PC-3 (cell line): ENCODE measurements around the gene ENTPD1. TPM values are rescaled to one million over a fixed set of nuclear protein-coding genes. Genes with fewer than 3 reads are reported as not detected.
"Not testable (repeated sequence)": the region's sequence is repeated elsewhere in the genome, so short reads cannot be mapped to it uniquely, and the experiment has no call there.

Experiments used
- ATAC-seq: fragments of 200-7000 bp; cut with Tn5 transposase; 2 replicates; pipeline ENCODE4 v1.9.1; 2020; ENCODE audit warnings: mild to moderate bottlenecking, moderate library complexity
- BruUV-seq: library from RNA; stranded (reverse); fragments of 400-500 nt; replicated peaks from 2 replicates; lab custom pipeline; 2021; lab: Mats Ljungman, UMichigan
- CTCF ChIA-PET: fragments of 300-600 bp; sonication (Branson Sonifier 250); formaldehyde crosslinking; loops from one replicate; lab custom pipeline; 2022; ENCODE audit warnings: antibody characterized with exemption; lab: Charles Lee
- POLR2A ChIA-PET: fragments of 300-600 bp; sonication (Branson Sonifier 250); formaldehyde crosslinking; loops from one replicate; lab custom pipeline; 2022; ENCODE audit warnings: antibody characterized with exemption; ENCODE audit not compliant: unreplicated experiment; lab: Charles Lee
- DNase-seq: peaks from one replicate; pipeline ENCODE4 v3.0.0-alpha.2; 2015
- H2AFZ ChIP-seq: fragments of 300-600 bp; sonication (generic); 2 replicates; pipeline ENCODE4 v1.6.0; 2016; ENCODE audit warnings: antibody characterized with exemption, low read length
- H3F3A ChIP-seq: fragments of 300-600 bp; sonication (generic); one replicate; pipeline ENCODE4 v1.6.0; 2017; ENCODE audit warnings: antibody characterized with exemption, low read length, control low read depth, mild to moderate bottlenecking; ENCODE audit not compliant: unreplicated experiment
- H3K27ac ChIP-seq: fragments of 300-600 bp; sonication (generic); 2 replicates; pipeline ENCODE4 v1.5.1; 2016; ENCODE audit warnings: mild to moderate bottlenecking, low read length
- H3K27me3 ChIP-seq: fragments of 300-600 bp; sonication (generic); 2 replicates; pipeline ENCODE4 v1.6.1; 2016; ENCODE audit warnings: low read length, mixed read lengths
- H3K36me3 ChIP-seq: fragments of 300-600 bp; sonication (generic); 2 replicates; pipeline ENCODE4 v1.6.1; 2016; ENCODE audit warnings: low read depth, mixed run types, low read length, mixed read lengths
- H3K4me1 ChIP-seq: fragments of 300-600 bp; sonication (generic); 2 replicates; pipeline ENCODE4 v1.5.1; 2016; ENCODE audit warnings: low read length; ENCODE audit not compliant: insufficient read depth
- H3K4me2 ChIP-seq: fragments of 300-600 bp; sonication (generic); 2 replicates; pipeline ENCODE4 v1.6.0; 2016; ENCODE audit warnings: low read length
- H3K4me3 ChIP-seq: fragments of 300-600 bp; sonication (generic); 2 replicates; pipeline ENCODE4 v1.5.1; 2016; ENCODE audit warnings: mild to moderate bottlenecking, low read length, mixed read lengths
- H3K79me2 ChIP-seq: fragments of 300-600 bp; sonication (generic); 2 replicates; pipeline ENCODE4 v1.6.1; 2017; ENCODE audit warnings: low read length, mixed read lengths
- H3K9ac ChIP-seq: fragments of 300-600 bp; sonication (generic); 2 replicates; pipeline ENCODE4 v1.6.0; 2016; ENCODE audit warnings: mild to moderate bottlenecking, low read length
- H3K9me2 ChIP-seq: fragments of 300-600 bp; sonication (generic); replicated peaks from 2 replicates; pipeline ENCODE4 v1.6.1; 2016; ENCODE audit warnings: mixed run types, low read length, mixed read lengths
- H3K9me3 ChIP-seq: fragments of 300-600 bp; sonication (generic); 2 replicates; pipeline ENCODE4 v1.6.1; 2016; ENCODE audit warnings: low read length, mixed read lengths
- H4K20me1 ChIP-seq: fragments of 300-600 bp; sonication (generic); 2 replicates; pipeline ENCODE4 v1.6.1; 2016; ENCODE audit warnings: low read length, mixed read lengths
- EZH2 ChIP-seq: fragments of 300-600 bp; sonication (generic); IDR thresholded peaks from one replicate; pipeline ENCODE4 v1.6.1; 2017; ENCODE audit warnings: antibody characterized with exemption, mild to moderate bottlenecking, low read length; ENCODE audit not compliant: unreplicated experiment
- EZH2phosphoT487 ChIP-seq: fragments of 300-600 bp; sonication (generic); IDR thresholded peaks from 2 replicates; pipeline ENCODE4 v1.6.1; 2018; ENCODE audit warnings: mild to moderate bottlenecking, antibody characterized with exemption, low read length, borderline replicate concordance
- intact Hi-C: fragments of 100-400 bp; cut with micrococcal nuclease; formaldehyde crosslinking; loops from 2 replicates; pipeline ENCODE4 v1.9.0; 2023
- total RNA-seq: library from RNA; depleted of rRNA; stranded (reverse); fragments of >200 nt; gene quantifications from 2 replicates; pipeline ENCODE4 v1.2.3, GENCODE V29; 2014
- TF ChIP-seq, protein P1 (sequence below): fragments of 300-600 bp; sonication (generic); conservative IDR thresholded peaks from 2 replicates; pipeline ENCODE4 v1.5.1; 2017; ENCODE audit warnings: antibody characterized with exemption, low read depth, mild to moderate bottlenecking, low read length

Gene ENTPD1
- total RNA-seq, 1 experiment from 2014 or later = not detected

GRCh38 chr10:95881316-95881715 is 125.4 kb downstream of the ENTPD1 start:
- Histone ChIP-seq H3K4me3 (no peak overlapping the region), H3K79me2 (no peaks in the 10 kb centered on the region), H3K27me3 (no peaks in the 10 kb centered on the region), H3F3A (no peaks in the 10 kb centered on the region), H4K20me1 (no peaks in the 10 kb centered on the region), H3K9me3 (no peaks in the 10 kb centered on the region), H3K9ac (no peak overlapping the region), H3K27ac (no peak overlapping the region), H3K4me2 (no peak overlapping the region), H3K9me2 (no peaks in the 10 kb centered on the region), H2AFZ (no peak overlapping the region), H3K4me1 (no peaks in the 10 kb centered on the region), H3K36me3 (no peaks in the 10 kb centered on the region)
- no TSS peak for BruUV-seq
- no peak for DNase-seq
- intact Hi-C loops = no loop called here
- TF ChIP-seq, protein P1, sequence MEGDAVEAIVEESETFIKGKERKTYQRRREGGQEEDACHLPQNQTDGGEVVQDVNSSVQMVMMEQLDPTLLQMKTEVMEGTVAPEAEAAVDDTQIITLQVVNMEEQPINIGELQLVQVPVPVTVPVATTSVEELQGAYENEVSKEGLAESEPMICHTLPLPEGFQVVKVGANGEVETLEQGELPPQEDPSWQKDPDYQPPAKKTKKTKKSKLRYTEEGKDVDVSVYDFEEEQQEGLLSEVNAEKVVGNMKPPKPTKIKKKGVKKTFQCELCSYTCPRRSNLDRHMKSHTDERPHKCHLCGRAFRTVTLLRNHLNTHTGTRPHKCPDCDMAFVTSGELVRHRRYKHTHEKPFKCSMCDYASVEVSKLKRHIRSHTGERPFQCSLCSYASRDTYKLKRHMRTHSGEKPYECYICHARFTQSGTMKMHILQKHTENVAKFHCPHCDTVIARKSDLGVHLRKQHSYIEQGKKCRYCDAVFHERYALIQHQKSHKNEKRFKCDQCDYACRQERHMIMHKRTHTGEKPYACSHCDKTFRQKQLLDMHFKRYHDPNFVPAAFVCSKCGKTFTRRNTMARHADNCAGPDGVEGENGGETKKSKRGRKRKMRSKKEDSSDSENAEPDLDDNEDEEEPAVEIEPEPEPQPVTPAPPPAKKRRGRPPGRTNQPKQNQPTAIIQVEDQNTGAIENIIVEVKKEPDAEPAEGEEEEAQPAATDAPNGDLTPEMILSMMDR = no peak
- no peak for TF ChIP-seq EZH2
- TF ChIP-seq EZH2phosphoT487 = no peak
- ChIA-PET POLR2A (no interaction called here), CTCF (no interaction called here)
- ATAC-seq = no peak

DNA sequence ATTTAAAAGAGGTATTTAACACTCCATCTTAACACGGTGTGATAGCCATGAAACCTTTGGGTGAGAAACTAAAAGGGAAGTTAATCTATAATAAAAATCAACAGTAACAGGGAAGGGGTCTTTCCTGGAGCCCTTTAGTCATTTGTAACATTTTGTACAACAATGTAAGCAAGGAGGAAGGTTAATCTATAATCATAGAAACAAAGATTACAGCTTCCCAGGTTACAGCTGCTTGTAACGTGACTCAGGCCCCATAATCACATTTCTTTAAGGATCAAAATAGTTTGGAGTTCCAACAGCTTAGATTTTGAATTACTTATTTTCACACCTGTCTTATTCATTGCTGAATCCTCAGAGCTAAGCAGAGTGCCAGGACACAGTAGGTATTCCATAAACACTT is 133.9 kb downstream of the ENTPD1 start:
- no peaks in the 10 kb centered on the region for H3K79me2 ChIP-seq
- no peak overlapping the region for H3K4me3 ChIP-seq
- no peaks in the 10 kb centered on the region for H3K27me3 ChIP-seq
- H3K9ac ChIP-seq = no peak overlapping the region
- TF ChIP-seq EZH2 = no peak
- no peak for TF ChIP-seq EZH2phosphoT487
- TF ChIP-seq, protein P1 = no peak
- H3K36me3 ChIP-seq = no peaks in the 10 kb centered on the region
- H4K20me1 ChIP-seq = no peaks in the 10 kb centered on the region
- DNase-seq = no peak
- ATAC-seq = no peak
- no peak overlapping the region for H3K27ac ChIP-seq
- ChIA-PET CTCF (no interaction called here), POLR2A (no interaction called here)
- H3K4me2 ChIP-seq = no peak overlapping the region
- H2AFZ ChIP-seq = no peak overlapping the region
- H3K4me1 ChIP-seq = no peaks in the 10 kb centered on the region
- no peaks in the 10 kb centered on the region for H3F3A ChIP-seq
- no TSS peak for BruUV-seq
- H3K9me2 ChIP-seq = no peaks in the 10 kb centered on the region
- H3K9me3 ChIP-seq = no peaks in the 10 kb centered on the region
- intact Hi-C loops = no loop called here

GRCh38 chr10:95896071-95896850 is 140.3 kb downstream of the ENTPD1 start:
- TF ChIP-seq, protein P1 = no peak
- TF ChIP-seq EZH2 = no peak
- no peak for TF ChIP-seq EZH2phosphoT487
- H4K20me1 ChIP-seq = no peaks in the 10 kb centered on the region
- H2AFZ ChIP-seq = no peak overlapping the region
- no peaks in the 10 kb centered on the region for H3K9me3 ChIP-seq
- no peaks in the 10 kb centered on the region for H3K9me2 ChIP-seq
- ChIA-PET POLR2A (no interaction called here), CTCF (no interaction called here)
- H3K27ac ChIP-seq = no peak overlapping the region
- no peak overlapping the region for H3K4me3 ChIP-seq
- intact Hi-C loops = no loop called here
- H3K4me2 ChIP-seq = no peak overlapping the region
- DNase-seq (no peak), ATAC-seq (no peak)
- BruUV-seq = no TSS peak
- H3K36me3 ChIP-seq = no peaks in the 10 kb centered on the region; the same call in 1 of the 2 replicates
- H3K4me1 ChIP-seq = no peaks in the 10 kb centered on the region
- H3K79me2 ChIP-seq = no peaks in the 10 kb centered on the region
- no peaks in the 10 kb centered on the region for H3K27me3 ChIP-seq
- no peaks in the 10 kb centered on the region for H3F3A ChIP-seq
- no peak overlapping the region for H3K9ac ChIP-seq

- intact Hi-C loops = loop anchor here (5.0 kb wide), 1 partner anchor 214 kb away; the partner anchor contains the start of gene TCTN3
- DNase-seq, ATAC-seq, H3K9me2 ChIP-seq, H3K79me2 ChIP-seq, H3K27me3 ChIP-seq, H3K36me3 ChIP-seq, H4K20me1 ChIP-seq, H2AFZ ChIP-seq, H3K27ac ChIP-seq, H3K4me2 ChIP-seq, POLR2A ChIA-PET, CTCF ChIA-PET, H3F3A ChIP-seq, H3K9ac ChIP-seq, H3K9me3 ChIP-seq, BruUV-seq, H3K4me3 ChIP-seq, H3K4me1 ChIP-seq: not testable (repeated sequence)
Measured at GRCh38 chr10:95905897-95906580, 150.1 kb downstream of the ENTPD1 start.
